ENCODE data around the gene DENND5B. TPM values are rescaled to one million over a fixed set of nuclear protein-coding genes. Genes with fewer than 3 reads are reported as not detected.
"Not testable (repeated sequence)": the region's sequence is repeated elsewhere in the genome, so short reads cannot be mapped to it uniquely, and the experiment has no call there.

The DENND5B gene
- total RNA-seq, 1 experiment from 2014 or later = 9.2 TPM

DNA sequence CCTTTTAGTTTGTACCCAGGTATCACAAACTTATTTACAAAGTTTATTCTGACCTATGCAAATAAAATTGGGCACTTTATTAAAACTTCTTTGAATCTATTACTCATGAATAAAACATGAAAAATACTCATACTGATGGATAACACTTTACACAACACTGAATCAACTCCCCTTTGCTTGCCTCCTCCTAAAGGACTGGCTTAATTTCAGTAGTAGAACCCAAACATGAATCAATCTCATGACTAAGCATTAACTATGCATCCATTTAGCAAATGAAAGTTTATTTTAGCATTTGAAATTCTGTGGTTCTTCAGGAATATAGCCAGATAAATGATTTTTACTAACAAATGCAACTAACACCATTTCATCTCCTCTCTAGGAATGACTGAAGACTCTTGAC, 32.4 kb downstream of the DENND5B start:
- H2AFZ ChIP-seq = no peak overlapping the region
- ChIA-PET CTCF (no interaction called here), POLR2A (ENCODE audit: unreplicated experiment) (interaction anchor here (0.6 kb wide), 1 partner anchor 47 kb away, joined by 4 read pairs; no protein-coding TSS in a partner anchor)
- no peak overlapping the region for H3K4me2 ChIP-seq
- intact Hi-C loops (cut with micrococcal nuclease; ENCODE audit: unreplicated experiment) = no loop called here
- no peak for DNase-seq
- H3K4me1 ChIP-seq (replicated peaks; ENCODE audit: insufficient read depth) = no peaks in the 10 kb centered on the region
- H3K4me3 ChIP-seq = no peak overlapping the region
- no TSS peak for BruUV-seq (replicated peaks)
- no peak for TF ChIP-seq EZH2 (IDR thresholded peaks at IDR 0.05; ENCODE audit: low read depth)
- TF ChIP-seq, protein P1, sequence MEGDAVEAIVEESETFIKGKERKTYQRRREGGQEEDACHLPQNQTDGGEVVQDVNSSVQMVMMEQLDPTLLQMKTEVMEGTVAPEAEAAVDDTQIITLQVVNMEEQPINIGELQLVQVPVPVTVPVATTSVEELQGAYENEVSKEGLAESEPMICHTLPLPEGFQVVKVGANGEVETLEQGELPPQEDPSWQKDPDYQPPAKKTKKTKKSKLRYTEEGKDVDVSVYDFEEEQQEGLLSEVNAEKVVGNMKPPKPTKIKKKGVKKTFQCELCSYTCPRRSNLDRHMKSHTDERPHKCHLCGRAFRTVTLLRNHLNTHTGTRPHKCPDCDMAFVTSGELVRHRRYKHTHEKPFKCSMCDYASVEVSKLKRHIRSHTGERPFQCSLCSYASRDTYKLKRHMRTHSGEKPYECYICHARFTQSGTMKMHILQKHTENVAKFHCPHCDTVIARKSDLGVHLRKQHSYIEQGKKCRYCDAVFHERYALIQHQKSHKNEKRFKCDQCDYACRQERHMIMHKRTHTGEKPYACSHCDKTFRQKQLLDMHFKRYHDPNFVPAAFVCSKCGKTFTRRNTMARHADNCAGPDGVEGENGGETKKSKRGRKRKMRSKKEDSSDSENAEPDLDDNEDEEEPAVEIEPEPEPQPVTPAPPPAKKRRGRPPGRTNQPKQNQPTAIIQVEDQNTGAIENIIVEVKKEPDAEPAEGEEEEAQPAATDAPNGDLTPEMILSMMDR (conservative IDR thresholded peaks at IDR 0.05) = no peak
- H3K36me3 ChIP-seq (ENCODE audit: low read depth) = no peaks in the 10 kb centered on the region
- no peaks in the 10 kb centered on the region for H4K20me1 ChIP-seq (ENCODE audit: insufficient read depth)
- no peak overlapping the region for H3K27ac ChIP-seq
- H3K9me3 ChIP-seq (ENCODE audit: insufficient read depth, low read depth) = no peaks in the 10 kb centered on the region
- H3F3A ChIP-seq (ENCODE audit: insufficient read depth, low read depth) = no peaks in the 10 kb centered on the region
- H3K9me2 ChIP-seq (ENCODE audit: insufficient read depth) = no peaks in the 10 kb centered on the region; the same call in 1 of the 2 replicates
- H3K27me3 ChIP-seq (ENCODE audit: insufficient read depth, low read depth) = no peaks in the 10 kb centered on the region
- no peaks in the 10 kb centered on the region for H3K79me2 ChIP-seq (ENCODE audit: low read depth)

DNA sequence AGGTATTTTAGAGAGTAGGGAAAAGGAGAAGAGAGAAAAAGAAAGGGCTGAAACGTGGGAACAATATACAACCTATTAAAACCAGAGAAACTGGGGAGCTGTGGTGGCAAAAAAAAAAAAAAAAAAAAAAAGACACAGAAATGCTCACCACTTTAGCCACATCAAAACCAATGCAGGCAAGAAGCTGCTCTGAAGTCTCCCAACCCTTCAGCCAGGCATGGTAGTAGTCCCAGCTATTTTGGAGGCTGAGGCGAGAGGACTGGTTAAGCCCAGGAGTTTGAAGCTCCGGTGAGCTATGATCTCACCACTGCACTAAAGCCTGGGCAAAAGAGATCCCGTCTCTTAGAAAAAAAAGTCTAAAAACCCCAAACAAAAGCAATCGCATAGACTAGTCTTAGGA, 33.2 kb downstream of the DENND5B start:
- H3K4me1 ChIP-seq (replicated peaks; ENCODE audit: insufficient read depth) = no peaks in the 10 kb centered on the region
- H3K27me3 ChIP-seq (ENCODE audit: insufficient read depth, low read depth) = no peaks in the 10 kb centered on the region
- no peaks in the 10 kb centered on the region for H4K20me1 ChIP-seq (ENCODE audit: insufficient read depth)
- BruUV-seq (replicated peaks) = no TSS peak
- TF ChIP-seq, protein P1 (conservative IDR thresholded peaks at IDR 0.05) = no peak
- TF ChIP-seq EZH2 (IDR thresholded peaks at IDR 0.05; ENCODE audit: low read depth) = no peak
- H2AFZ ChIP-seq = no peak overlapping the region
- H3K9me3 ChIP-seq (ENCODE audit: insufficient read depth, low read depth) = no peaks in the 10 kb centered on the region
- CTCF ChIA-PET = no interaction called here
- POLR2A ChIA-PET (ENCODE audit: unreplicated experiment) = no interaction called here
- no peaks in the 10 kb centered on the region; the same call in 1 of the 2 replicates for H3K9me2 ChIP-seq (ENCODE audit: insufficient read depth)
- no peak overlapping the region for H3K27ac ChIP-seq
- H3K36me3 ChIP-seq (ENCODE audit: low read depth) = no peaks in the 10 kb centered on the region
- intact Hi-C loops (cut with micrococcal nuclease; ENCODE audit: unreplicated experiment) = no loop called here
- no peak overlapping the region for H3K4me3 ChIP-seq
- no peak overlapping the region for H3K4me2 ChIP-seq
- H3K79me2 ChIP-seq (ENCODE audit: low read depth) = no peaks in the 10 kb centered on the region
- H3F3A ChIP-seq (ENCODE audit: insufficient read depth, low read depth) = no peaks in the 10 kb centered on the region
- no peak for DNase-seq

DNA sequence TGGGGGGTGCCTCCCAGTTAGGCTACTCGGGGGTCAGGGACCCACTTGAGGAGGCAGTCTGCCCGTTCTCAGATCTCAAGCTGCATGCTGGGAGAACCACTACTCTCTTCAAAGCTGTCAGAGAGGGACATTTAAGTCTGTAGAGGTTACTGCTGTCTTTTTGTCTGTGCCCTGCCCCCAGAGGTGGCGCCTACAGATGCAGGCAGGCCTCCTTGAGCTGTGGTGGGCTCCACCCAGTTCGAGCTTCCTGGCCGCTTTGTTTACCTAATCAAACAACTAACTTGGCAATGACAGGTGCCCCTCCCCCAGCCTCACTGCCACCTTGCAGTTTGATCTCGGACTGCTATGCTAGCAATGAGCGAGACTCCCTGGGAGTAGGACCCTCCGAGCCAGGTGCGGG, 35.5 kb downstream of the DENND5B start:
- POLR2A ChIA-PET (ENCODE audit: unreplicated experiment) = not testable (repeated sequence)

DNA sequence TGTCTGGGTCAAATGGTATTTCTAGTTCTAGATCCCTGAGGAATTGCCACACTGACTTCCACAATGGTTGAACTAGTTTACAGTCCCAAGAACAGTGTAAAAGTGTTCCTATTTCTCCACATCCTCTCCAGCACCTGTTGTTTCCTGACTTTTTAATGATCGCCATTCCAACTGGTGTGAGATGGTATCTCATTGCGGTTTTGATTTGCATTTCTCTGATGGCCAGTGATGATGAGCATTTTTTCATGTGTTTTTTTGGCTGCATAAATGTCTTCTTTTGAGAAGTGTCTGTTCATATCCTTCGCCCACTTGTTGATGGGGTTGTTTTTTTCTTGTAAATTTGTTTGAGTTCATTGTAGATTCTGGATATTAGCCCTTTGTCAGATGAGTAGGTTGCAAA, 40.3 kb downstream of the DENND5B start:
- H2AFZ ChIP-seq; intact Hi-C loops (cut with micrococcal nuclease; ENCODE audit: unreplicated experiment); H3K36me3 ChIP-seq (ENCODE audit: low read depth); H3K9me2 ChIP-seq (ENCODE audit: insufficient read depth); CTCF ChIA-PET; H3F3A ChIP-seq (ENCODE audit: insufficient read depth, low read depth); H3K4me2 ChIP-seq; BruUV-seq (replicated peaks); H3K27ac ChIP-seq; H4K20me1 ChIP-seq (ENCODE audit: insufficient read depth); DNase-seq; POLR2A ChIA-PET (ENCODE audit: unreplicated experiment); H3K4me3 ChIP-seq; H3K4me1 ChIP-seq (replicated peaks; ENCODE audit: insufficient read depth); H3K27me3 ChIP-seq (ENCODE audit: insufficient read depth, low read depth); H3K79me2 ChIP-seq (ENCODE audit: low read depth); H3K9me3 ChIP-seq (ENCODE audit: insufficient read depth, low read depth): not testable (repeated sequence)

More for the DNA sequence above, 35.5 kb downstream of the DENND5B start:
- H3K9me3 ChIP-seq (ENCODE audit: insufficient read depth, low read depth); H3K9me2 ChIP-seq (ENCODE audit: insufficient read depth); H3F3A ChIP-seq (ENCODE audit: insufficient read depth, low read depth); H3K36me3 ChIP-seq (ENCODE audit: low read depth); intact Hi-C loops (cut with micrococcal nuclease; ENCODE audit: unreplicated experiment); H3K27ac ChIP-seq; H3K27me3 ChIP-seq (ENCODE audit: insufficient read depth, low read depth); H2AFZ ChIP-seq; BruUV-seq (replicated peaks); CTCF ChIA-PET; H3K4me2 ChIP-seq; H4K20me1 ChIP-seq (ENCODE audit: insufficient read depth); H3K4me1 ChIP-seq (replicated peaks; ENCODE audit: insufficient read depth); DNase-seq; H3K4me3 ChIP-seq; H3K79me2 ChIP-seq (ENCODE audit: low read depth): not testable (repeated sequence)
